Measurements from ENCODE around the gene UBE3D.

Gene UBE3D

DNA sequence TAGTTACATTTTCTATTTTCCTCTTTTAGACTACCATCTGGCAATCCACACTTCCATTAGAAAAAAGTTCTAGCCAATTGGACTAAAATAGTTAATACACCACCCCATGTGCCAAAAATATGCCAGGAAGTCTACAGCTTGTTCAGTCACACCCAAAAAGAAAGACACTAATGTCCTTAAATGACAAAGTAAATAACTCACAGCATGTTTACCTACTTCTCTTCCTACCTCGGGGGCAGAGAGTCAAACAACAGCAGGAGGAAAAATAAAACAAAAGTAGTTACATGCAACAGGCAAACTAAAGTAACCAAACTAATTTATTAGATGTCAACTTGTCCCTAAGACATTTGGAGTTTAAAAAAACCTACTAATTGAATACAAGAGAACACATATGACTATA lies 57.0 kb downstream of the UBE3D start:
- Histone ChIP-seq H3K27me3 (ENCODE audit: control insufficient read depth, insufficient read depth, low read length) (no peaks in the 10 kb centered on the region), H3K9me3 (ENCODE audit: control insufficient read depth, insufficient read depth, low read depth, low read length) (no peaks in the 10 kb centered on the region), H3K36me3 (ENCODE audit: control insufficient read depth, insufficient read depth, low read length) (peaks cover 20% of the 10 kb centered on the region), H3K27ac (ENCODE audit: low read depth, low read length) (no peak overlapping the region), H3K4me1 (ENCODE audit: control insufficient read depth, insufficient read depth, low read length) (no peaks in the 10 kb centered on the region), H3K4me3 (ENCODE audit: low read depth, low read length) (no peak overlapping the region), H3K9ac (ENCODE audit: low read length) (no peak overlapping the region)

DNA sequence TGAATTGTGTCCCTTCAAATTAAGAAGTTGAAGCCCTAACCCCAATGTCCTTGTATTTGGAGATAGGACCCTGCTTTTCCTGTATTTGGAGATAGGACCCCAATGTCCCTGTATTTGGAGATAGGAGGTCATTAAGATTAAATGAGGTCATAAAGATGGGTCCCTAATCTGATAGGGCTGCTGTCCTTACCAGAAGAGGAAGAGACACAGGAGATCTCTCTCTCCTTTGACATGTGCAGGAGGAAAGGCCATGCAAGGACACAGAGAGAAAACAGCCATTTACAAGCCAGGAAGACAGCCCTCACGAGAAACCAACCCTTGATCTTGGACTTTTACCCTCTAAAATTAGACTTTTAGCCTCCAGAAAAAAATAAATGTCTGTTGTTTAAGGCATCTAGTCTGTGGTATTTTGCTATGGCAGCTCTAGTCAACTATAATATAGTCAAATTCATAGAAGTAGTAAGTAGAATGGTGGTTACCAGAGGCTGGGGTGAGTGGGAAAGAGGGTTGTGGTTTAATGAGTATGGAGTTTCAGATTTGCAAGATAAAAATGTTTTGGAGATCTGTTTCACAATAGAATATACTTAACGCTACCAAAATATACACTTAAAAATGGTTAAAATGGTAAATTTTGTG lies 59.3 kb downstream of the UBE3D start:
- H3K4me1 ChIP-seq (ENCODE audit: control insufficient read depth, insufficient read depth, low read length), result no peaks in the 10 kb centered on the region
- peaks cover under 1% of the 10 kb centered on the region; the same call in 1 of the 2 replicates for H3K36me3 ChIP-seq (ENCODE audit: control insufficient read depth, insufficient read depth, low read length)
- H3K27ac ChIP-seq (ENCODE audit: low read depth, low read length), result no peak overlapping the region
- no peaks in the 10 kb centered on the region for H3K9me3 ChIP-seq (ENCODE audit: control insufficient read depth, insufficient read depth, low read depth, low read length)
- H3K27me3 ChIP-seq (ENCODE audit: control insufficient read depth, insufficient read depth, low read length), result no peaks in the 10 kb centered on the region
- no peak overlapping the region for H3K9ac ChIP-seq (ENCODE audit: low read length)
- no peak overlapping the region for H3K4me3 ChIP-seq (ENCODE audit: low read depth, low read length)

DNA sequence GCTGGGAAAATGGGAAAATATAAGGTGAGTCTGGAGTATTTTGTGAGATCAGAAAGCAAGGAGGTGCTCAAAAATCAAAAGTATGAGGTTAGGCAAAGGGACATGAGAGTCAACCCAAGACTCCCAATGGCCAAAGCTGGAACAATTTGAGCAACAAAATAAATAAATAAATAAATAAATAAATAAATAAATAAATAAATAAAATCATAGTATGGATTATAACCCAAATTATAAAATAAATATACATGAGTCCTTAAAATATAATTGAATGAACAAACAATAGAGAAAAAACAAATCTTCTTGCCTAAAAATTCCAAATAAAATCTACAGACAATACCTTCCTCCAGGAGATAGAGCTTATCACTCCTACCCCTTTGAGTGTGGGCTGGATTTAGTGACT lies 69.5 kb downstream of the UBE3D start:
- H3K27me3 ChIP-seq (ENCODE audit: control insufficient read depth, insufficient read depth, low read length), result no peaks in the 10 kb centered on the region
- no peaks in the 10 kb centered on the region for H3K9me3 ChIP-seq (ENCODE audit: control insufficient read depth, insufficient read depth, low read depth, low read length)
- H3K4me3 ChIP-seq (ENCODE audit: low read depth, low read length), result no peak overlapping the region
- H3K4me1 ChIP-seq (ENCODE audit: control insufficient read depth, insufficient read depth, low read length), result no peaks in the 10 kb centered on the region
- H3K9ac ChIP-seq (ENCODE audit: low read length), result no peak overlapping the region
- H3K27ac ChIP-seq (ENCODE audit: low read depth, low read length), result no peak overlapping the region
- H3K36me3 ChIP-seq (ENCODE audit: control insufficient read depth, insufficient read depth, low read length), result no peaks in the 10 kb centered on the region

DNA sequence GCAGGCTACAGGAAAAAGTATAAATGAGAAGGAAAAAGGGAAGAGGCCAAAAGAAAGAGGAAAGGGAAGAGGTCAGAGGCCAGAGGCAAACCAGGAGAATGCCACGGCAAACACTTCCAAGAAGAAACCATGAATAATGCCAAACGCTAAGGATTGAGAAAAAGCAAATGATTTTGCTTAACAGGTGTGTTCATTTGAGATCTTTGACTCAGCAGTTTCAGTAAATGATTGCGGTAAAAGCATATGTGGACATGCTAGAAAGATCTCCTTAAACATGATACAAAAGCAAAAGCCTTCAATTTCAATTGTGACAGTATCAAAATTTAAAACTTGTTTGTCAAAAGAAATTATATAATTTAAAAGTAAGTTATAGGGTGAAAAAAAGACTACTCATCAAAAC lies 70.6 kb downstream of the UBE3D start:
- H3K4me3 ChIP-seq (ENCODE audit: low read depth, low read length), result no peak overlapping the region
- no peaks in the 10 kb centered on the region for H3K4me1 ChIP-seq (ENCODE audit: control insufficient read depth, insufficient read depth, low read length)
- H3K36me3 ChIP-seq (ENCODE audit: control insufficient read depth, insufficient read depth, low read length), result no peaks in the 10 kb centered on the region
- H3K9me3 ChIP-seq (ENCODE audit: control insufficient read depth, insufficient read depth, low read depth, low read length), result no peaks in the 10 kb centered on the region
- H3K27ac ChIP-seq (ENCODE audit: low read depth, low read length), result peak overlapping the region; percentile 57
- H3K27me3 ChIP-seq (ENCODE audit: control insufficient read depth, insufficient read depth, low read length), result no peaks in the 10 kb centered on the region
- no peak overlapping the region for H3K9ac ChIP-seq (ENCODE audit: low read length)

DNA sequence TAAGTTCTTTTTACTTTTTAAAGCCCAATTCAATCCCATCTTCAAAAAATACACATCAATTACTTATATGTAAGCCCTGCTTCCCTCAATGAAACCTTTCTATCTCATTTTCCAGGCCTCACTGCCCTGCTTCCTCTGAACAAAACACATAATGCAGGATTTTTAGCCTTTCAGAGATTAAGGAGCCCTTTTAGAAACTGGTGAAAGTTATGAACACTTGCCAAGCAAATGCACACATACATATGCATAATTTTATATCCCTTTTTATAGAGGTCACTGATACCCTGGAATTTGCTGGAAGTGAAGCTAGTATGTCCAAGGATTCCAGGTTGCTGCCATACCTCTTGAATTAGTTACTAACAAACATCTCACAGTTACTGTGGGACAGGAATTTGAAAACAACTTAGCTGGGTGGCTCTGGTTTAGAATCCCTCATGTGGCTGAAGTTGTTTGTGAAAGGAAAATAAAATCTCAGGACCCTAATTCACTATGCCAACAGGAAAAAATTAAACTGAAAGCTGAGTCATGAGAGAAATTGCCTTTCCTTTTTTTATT lies 75.8 kb downstream of the UBE3D start:
- Histone ChIP-seq H3K36me3 (ENCODE audit: control insufficient read depth, insufficient read depth, low read length) (no peaks in the 10 kb centered on the region), H3K27me3 (ENCODE audit: control insufficient read depth, insufficient read depth, low read length) (no peaks in the 10 kb centered on the region), H3K27ac (ENCODE audit: low read depth, low read length) (no peak overlapping the region), H3K4me3 (ENCODE audit: low read depth, low read length) (no peak overlapping the region), H3K9ac (ENCODE audit: low read length) (no peak overlapping the region), H3K9me3 (ENCODE audit: control insufficient read depth, insufficient read depth, low read depth, low read length) (no peaks in the 10 kb centered on the region), H3K4me1 (ENCODE audit: control insufficient read depth, insufficient read depth, low read length) (no peaks in the 10 kb centered on the region)

DNA sequence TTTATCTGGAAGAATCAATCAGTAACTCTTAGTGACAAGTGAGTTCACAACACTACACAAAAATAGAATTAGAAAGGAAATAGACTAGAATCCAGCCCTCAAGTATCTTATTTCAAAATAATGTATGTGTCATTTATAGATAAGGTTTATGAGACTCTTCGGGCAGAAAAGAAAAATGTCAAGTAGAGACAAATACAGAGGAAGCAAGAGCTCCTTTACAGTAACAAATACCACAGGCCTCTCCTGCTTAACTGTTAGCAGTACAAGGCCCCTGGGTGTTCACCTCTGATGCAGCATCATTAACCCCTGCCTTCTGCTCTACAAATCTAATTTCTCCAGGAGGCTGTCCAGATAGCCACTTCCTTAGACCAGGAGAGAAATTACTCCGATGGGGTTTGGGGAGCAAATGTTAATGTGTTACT lies 76.7 kb downstream of the UBE3D start:
- no peak overlapping the region for H3K27ac ChIP-seq (ENCODE audit: low read depth, low read length)
- no peaks in the 10 kb centered on the region for H3K27me3 ChIP-seq (ENCODE audit: control insufficient read depth, insufficient read depth, low read length)
- H3K4me1 ChIP-seq (ENCODE audit: control insufficient read depth, insufficient read depth, low read length), result no peaks in the 10 kb centered on the region
- H3K4me3 ChIP-seq (ENCODE audit: low read depth, low read length), result no peak overlapping the region
- no peaks in the 10 kb centered on the region for H3K36me3 ChIP-seq (ENCODE audit: control insufficient read depth, insufficient read depth, low read length)
- H3K9ac ChIP-seq (ENCODE audit: low read length), result no peak overlapping the region
- H3K9me3 ChIP-seq (ENCODE audit: control insufficient read depth, insufficient read depth, low read depth, low read length), result no peaks in the 10 kb centered on the region

DNA sequence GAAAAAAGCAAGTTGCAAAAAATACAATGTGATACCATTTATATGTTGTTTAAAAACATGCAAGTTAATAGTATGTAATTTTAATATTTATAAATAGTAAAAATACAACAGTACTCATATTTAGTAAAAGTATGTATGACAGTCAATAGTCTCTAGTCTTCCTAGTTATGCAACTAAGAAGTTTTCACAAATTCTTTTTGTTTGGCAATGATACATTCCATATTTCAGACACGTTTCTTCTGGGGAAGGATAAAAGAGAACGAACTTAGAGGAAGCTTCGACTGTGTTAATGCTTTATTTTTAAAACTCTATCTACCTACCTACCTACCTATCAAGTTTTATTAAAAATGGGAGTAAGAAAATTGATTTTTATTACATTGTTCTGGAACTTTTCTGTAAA lies 77.7 kb downstream of the UBE3D start:
- Histone ChIP-seq H3K27me3 (ENCODE audit: control insufficient read depth, insufficient read depth, low read length) (no peaks in the 10 kb centered on the region), H3K9me3 (ENCODE audit: control insufficient read depth, insufficient read depth, low read depth, low read length) (no peaks in the 10 kb centered on the region), H3K27ac (ENCODE audit: low read depth, low read length) (no peak overlapping the region), H3K4me3 (ENCODE audit: low read depth, low read length) (no peak overlapping the region), H3K9ac (ENCODE audit: low read length) (no peak overlapping the region), H3K4me1 (ENCODE audit: control insufficient read depth, insufficient read depth, low read length) (no peaks in the 10 kb centered on the region), H3K36me3 (ENCODE audit: control insufficient read depth, insufficient read depth, low read length) (no peaks in the 10 kb centered on the region)

DNA sequence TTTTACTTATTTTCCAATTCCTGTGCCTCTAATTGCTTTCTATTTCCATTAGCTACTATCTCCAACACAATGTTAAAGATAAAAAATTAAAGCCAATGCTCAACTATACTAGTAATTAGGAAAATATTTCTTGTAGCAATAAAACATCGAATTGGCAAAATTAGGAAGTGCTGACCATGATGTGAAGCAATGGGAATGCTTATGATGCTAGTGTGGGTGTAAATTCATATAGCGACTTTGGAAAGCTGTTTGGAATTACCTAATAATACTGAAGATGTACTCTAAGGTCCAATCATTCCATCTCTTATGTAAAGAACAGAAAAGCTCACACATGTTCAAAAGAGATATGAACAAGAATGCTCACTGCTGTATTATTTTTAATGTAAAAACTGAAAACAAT lies 78.2 kb downstream of the UBE3D start:
- Histone ChIP-seq H3K9ac (ENCODE audit: low read length) (no peak overlapping the region), H3K4me3 (ENCODE audit: low read depth, low read length) (no peak overlapping the region), H3K9me3 (ENCODE audit: control insufficient read depth, insufficient read depth, low read depth, low read length) (no peaks in the 10 kb centered on the region), H3K27me3 (ENCODE audit: control insufficient read depth, insufficient read depth, low read length) (no peaks in the 10 kb centered on the region), H3K4me1 (ENCODE audit: control insufficient read depth, insufficient read depth, low read length) (no peaks in the 10 kb centered on the region), H3K27ac (ENCODE audit: low read depth, low read length) (no peak overlapping the region), H3K36me3 (ENCODE audit: control insufficient read depth, insufficient read depth, low read length) (no peaks in the 10 kb centered on the region)

DNA sequence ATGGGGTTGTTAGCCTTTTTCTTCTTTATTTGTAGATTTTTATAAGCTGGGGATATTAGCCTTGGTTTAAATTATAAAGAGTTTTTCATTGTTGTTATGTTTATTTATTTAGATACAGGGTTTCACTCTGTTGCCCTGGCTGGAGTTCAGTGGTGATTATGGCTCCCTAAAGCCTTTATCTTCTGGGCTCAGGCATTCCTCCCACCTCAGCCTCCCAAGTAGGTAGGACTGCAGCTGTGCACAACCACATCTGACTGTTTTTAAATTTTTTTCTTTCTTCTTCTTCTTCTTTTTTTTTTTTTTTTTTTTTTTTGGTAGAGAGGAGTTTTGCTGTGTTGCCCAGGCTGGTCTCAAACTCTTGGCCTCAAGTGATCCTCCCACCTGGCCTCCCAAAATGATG lies 80.9 kb downstream of the UBE3D start:
- H3K4me3 ChIP-seq (ENCODE audit: low read depth, low read length), result no peak overlapping the region
- H3K9ac ChIP-seq (ENCODE audit: low read length), result no peak overlapping the region
- H3K27me3 ChIP-seq (ENCODE audit: control insufficient read depth, insufficient read depth, low read length), result no peaks in the 10 kb centered on the region
- H3K4me1 ChIP-seq (ENCODE audit: control insufficient read depth, insufficient read depth, low read length), result no peaks in the 10 kb centered on the region
- no peak overlapping the region for H3K27ac ChIP-seq (ENCODE audit: low read depth, low read length)
- no peaks in the 10 kb centered on the region for H3K9me3 ChIP-seq (ENCODE audit: control insufficient read depth, insufficient read depth, low read depth, low read length)
- no peaks in the 10 kb centered on the region for H3K36me3 ChIP-seq (ENCODE audit: control insufficient read depth, insufficient read depth, low read length)

DNA sequence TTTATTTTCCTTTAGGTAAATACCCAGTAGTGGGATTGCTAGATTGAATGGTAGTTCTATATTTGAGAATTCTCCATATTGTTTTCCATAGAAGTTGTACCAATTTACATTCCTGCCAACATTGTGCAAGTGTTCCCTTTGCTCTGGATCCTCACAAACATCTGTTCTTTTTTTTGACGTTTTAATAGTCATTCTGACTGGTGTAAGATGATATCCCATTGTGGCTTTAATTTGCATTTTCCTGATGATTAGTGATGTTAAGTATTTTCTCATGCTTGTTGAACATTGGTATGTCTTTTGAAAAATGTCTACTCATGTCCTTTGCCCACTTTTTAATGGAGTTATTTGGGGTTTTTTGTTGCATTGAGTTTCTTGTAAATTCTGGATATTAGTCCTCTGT lies 85.6 kb downstream of the UBE3D start:
- no peak overlapping the region for H3K27ac ChIP-seq (ENCODE audit: low read depth, low read length)
- H3K36me3 ChIP-seq (ENCODE audit: control insufficient read depth, insufficient read depth, low read length), result no peaks in the 10 kb centered on the region
- H3K9me3 ChIP-seq (ENCODE audit: control insufficient read depth, insufficient read depth, low read depth, low read length), result no peaks in the 10 kb centered on the region
- H3K9ac ChIP-seq (ENCODE audit: low read length), result no peak overlapping the region
- H3K4me3 ChIP-seq (ENCODE audit: low read depth, low read length), result no peak overlapping the region
- H3K4me1 ChIP-seq (ENCODE audit: control insufficient read depth, insufficient read depth, low read length), result no peaks in the 10 kb centered on the region
- H3K27me3 ChIP-seq (ENCODE audit: control insufficient read depth, insufficient read depth, low read length), result no peaks in the 10 kb centered on the region

DNA sequence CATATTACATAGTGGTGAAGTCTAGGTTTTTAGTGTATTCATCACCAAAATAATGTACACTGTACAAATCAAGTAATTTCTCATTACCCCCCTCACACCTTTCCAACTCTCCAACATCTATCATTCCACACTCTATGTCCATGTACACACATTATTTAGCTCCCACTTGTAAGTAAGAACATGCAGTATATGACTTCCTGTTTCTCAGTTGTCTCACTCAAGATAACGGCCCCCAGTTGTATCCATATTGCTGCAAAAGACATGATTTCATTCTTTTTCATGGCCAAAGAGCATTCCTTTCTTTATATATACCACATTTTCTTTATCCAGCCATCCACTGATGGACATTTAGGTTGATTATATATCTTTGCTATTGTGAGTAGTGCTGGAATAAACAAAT lies 86.0 kb downstream of the UBE3D start:
- Histone ChIP-seq H3K36me3 (ENCODE audit: control insufficient read depth, insufficient read depth, low read length) (no peaks in the 10 kb centered on the region), H3K4me1 (ENCODE audit: control insufficient read depth, insufficient read depth, low read length) (no peaks in the 10 kb centered on the region), H3K9me3 (ENCODE audit: control insufficient read depth, insufficient read depth, low read depth, low read length) (no peaks in the 10 kb centered on the region), H3K4me3 (ENCODE audit: low read depth, low read length) (no peak overlapping the region), H3K27me3 (ENCODE audit: control insufficient read depth, insufficient read depth, low read length) (no peaks in the 10 kb centered on the region), H3K27ac (ENCODE audit: low read depth, low read length) (no peak overlapping the region), H3K9ac (ENCODE audit: low read length) (no peak overlapping the region)

All from HUES6 (cell line).